ENCODE results near the gene RASSF1.
A peak's percentile ranks its signal among the peaks of the same experiment; 100 is the strongest.

RASSF1 gene

DNA sequence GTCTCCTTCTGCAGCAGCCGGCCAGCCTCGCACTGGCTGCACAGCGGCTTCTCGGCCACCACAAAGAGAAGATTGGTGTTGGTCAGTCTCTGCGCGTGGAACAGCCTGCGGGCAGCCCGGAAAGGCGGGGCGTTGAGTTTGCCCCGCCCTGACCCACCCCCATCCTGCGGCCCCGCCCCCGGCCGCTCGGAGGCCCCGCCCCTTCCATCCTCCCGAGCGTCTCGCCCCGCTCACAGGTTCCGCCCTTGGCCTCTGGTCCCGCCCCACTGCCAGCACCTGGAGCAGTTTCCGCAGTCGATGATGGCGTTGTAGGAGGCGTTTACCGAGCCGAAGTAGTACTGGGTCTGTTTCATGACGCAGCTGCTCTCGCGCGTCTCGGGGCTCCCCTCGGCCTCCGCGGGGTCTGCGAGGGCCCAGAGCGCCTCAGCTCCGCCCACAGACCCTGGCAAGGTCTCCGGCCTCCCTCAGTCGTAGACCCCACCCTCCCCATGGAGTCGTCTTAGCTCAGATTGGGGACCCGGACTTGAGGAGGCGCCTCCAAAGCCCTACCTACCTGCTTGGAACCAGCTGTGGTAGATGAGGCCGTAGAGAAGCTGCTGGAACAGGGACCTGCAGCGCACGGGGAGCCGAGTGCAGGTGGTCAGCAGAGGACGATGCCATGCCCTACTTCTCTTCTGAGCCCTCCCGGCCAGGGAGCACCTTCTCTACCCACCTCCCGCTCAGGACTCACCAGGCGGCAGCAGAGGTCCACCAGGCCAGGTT is 24.6 kb upstream of the RASSF1 start:
- peak; percentile 94 for DNase-seq (ENCODE audit: low spot score)

DNA sequence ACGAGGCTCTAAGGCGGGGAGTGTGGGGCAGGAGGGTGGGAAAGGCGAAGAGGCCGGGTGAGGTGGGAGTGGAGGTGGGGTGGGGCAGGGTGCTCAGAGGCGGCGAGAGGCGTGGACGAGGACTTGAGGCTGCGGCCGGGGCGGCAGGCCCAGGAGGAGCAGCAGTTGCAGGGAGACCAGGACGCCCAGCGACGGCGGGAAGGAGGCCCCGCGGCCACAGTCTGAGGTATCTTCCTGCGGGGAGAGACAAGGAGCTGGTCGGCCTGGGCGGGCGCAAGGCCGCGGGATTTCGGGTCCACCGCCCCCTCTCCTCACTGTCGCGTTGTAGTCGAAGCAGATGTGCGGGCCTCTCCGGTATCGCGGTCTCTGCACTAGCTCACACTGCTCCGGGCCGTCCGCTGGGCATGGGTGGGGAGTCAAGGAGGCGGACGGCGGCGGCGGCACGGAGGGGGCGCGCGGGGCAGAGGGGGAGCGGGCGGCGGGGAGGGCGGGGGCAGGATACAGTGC is 24.0 kb upstream of the RASSF1 start:
- no peak for DNase-seq (ENCODE audit: low spot score)

DNA sequence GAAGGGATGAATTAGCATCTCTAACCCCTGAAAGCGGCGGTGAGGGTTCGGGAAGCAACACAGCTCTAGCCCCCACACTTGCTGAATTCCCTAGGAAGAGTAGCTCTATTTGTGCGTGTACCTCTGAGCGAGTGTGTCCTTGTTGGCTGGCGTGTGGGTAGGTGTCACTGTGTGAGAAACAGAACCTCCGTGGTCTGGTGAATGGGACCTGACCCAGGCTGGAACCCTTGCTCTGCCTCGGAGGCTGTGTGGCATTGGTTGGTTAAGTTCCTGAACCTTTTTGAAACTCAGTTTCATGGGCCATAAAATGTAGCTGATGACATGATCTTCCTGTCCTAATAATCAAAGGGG is 19.1 kb upstream of the RASSF1 start:
- no peak for DNase-seq (ENCODE audit: low spot score)

DNA sequence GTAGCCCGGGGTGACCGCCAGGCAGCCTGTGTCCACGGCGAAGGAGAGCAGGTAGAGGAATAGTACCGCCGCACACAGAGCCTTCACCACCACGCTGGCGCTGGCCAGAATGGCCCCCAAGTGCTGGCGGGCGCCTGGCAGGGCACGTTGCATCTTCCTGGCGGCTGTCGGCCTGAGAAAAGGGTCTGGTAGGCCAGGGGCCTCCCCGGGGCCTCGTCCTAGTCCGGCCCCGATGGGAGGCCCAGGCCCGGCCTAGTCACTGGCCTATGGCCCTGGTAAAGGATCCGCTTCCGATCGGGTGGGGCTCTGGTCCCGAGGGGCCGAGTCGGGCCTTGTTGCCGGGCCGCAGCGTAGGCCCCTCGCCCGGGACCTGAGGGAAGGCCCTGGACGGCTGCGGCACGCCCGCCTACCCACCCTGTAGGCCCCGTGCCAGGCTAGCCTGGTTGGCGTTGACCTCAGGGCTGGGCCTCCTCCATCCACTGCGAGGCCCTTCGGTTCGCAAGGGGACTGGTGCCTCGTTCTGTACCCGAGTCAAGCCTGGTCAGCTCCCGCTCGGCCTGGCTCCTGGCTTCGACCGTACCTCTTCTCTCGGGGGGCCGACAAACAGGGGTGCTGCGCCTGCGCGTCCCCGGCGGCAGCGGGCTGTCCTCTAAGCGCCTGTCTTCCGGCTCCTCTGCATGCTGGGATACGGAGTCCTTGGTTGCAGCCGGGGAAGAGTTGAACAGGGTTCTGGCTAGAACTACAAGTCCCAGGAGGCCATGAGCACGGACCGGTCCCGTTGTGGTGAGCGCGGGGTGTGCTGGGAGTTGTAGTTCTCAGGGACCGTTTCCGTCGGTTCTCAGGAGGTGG is 18.5 kb upstream of the RASSF1 start, which contains the start of gene TMEM115:
TMEM115 (minus strand) TSS at position 611 of the 849 bp plus-strand sequence; CDS start at position 153, 458 bp downstream.
- peak; percentile 97 for DNase-seq (ENCODE audit: low spot score)

DNA sequence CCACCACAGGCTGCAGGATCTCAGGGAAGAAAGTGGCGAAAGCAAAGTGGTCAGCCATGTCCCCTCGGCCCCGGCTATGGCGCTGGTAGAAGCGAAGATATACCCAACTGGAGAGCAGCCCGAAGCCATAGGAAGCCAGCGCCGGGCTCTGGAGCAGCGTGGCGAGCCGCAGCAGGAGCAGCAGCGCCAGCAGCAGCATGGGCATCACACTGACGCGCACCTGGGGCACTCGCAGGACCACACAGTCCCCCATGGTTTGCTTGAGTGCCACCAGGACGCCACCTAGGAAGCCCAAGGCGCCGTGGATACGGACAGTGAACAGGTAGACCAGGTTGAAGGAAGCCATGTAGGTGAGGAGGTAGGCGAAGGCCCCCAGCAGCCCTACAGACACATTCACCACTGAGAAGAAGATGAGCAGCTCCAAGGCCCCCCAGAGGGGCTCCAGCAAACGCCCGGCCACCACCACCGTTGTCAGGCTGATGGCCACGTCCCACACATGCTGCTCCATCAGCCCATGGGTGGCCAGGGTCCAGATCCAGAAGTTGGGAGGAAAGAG is 17.8 kb upstream of the RASSF1 start:
- no peak for DNase-seq (ENCODE audit: low spot score)

DNA sequence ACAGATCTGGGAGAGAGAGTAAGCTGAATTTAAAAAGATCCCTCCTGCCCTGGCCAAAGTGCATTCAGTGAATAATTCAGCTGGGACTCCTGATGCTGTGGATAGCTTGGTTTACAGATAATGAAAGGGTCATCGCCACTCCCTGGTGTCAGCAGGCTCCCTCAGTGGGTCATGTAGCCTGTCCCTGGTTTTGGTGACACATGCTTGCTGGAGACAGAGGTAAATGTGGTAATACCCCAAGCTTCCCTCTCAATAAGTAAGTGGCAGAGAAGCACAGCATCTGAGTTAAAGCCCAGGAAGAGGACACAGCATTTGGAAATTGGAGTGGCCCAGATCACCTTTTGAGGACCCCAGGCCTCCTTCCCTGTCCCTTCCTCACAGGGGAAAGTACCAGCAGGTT is 16.8 kb upstream of the RASSF1 start:
- DNase-seq (ENCODE audit: low spot score), result no peak

DNA sequence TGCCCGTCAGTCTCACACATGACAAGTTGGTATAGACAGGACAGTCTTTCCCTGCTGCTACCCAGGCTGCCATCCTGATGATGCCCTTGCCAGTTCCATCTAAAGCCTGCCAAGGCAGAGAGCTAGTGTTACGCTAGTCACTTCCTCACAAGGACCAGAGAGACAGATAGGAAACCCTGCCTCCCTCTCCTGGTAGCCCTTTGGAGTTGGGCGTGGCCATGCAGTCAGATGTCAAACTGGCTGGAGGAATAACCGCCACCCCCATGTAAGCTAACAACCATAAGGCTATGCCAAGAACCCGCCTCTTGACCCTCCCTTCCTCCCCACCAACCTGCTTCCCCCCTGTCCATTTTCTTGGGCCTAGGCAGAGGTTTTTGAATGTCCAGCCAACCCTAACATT is 15.9 kb upstream of the RASSF1 start:
- DNase-seq (ENCODE audit: low spot score), result no peak

DNA sequence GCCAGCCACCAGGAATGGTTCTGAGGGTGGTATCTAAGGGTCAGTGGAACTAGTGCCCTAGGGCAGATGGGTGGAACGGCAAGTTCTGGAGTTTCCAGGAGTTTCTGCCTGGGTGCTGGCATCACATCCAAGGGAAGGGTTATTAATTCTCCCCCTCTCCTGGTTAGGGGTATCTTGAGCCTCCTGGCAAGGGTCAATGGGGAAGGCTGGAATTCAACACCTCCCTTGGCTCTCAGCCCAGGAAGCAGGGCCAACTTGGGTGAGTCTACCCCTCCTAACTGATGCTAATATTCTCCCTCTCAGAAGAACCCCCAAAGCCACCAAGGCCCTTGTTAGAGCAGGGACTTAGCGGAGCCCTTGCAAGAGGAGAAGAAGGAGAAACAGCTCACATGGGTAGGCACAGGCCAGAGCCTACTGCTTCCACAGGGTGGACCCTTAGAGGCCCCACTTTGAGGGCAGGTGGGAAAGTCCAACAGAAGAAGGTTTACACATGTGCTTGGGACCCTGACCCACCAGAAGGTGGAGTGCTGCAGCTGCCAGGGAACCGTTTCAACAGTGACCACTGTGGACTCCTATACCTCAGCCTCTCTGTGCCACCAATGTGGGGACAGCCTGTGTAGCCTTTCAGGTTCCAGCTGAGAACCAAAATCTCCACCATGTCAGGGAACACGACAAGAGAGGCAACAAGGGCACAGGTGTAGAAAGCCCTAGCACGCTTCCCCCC is 15.4 kb upstream of the RASSF1 start:
- DNase-seq (ENCODE audit: low spot score), result no peak

DNA sequence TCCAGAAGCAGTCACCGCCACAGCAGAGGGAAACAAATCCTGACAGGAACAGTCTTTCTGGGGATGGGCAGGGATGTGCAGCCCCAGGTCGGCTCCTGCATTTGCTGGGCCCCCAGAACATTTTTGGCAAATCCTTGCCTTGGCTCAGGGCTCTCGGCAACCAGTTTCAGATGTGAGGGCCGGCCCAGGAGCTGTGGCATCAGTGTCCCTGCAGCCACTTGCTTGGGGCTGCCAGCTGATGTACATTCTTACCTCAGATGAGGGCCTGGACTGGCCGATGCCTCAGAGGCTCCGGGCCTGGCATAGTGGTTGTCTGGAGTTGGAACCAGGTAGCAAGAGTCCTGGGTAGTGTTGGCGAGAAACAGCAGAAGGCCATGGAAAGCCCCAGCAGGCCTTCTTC is 14.2 kb upstream of the RASSF1 start:
- DNase-seq (ENCODE audit: low spot score), result no peak

DNA sequence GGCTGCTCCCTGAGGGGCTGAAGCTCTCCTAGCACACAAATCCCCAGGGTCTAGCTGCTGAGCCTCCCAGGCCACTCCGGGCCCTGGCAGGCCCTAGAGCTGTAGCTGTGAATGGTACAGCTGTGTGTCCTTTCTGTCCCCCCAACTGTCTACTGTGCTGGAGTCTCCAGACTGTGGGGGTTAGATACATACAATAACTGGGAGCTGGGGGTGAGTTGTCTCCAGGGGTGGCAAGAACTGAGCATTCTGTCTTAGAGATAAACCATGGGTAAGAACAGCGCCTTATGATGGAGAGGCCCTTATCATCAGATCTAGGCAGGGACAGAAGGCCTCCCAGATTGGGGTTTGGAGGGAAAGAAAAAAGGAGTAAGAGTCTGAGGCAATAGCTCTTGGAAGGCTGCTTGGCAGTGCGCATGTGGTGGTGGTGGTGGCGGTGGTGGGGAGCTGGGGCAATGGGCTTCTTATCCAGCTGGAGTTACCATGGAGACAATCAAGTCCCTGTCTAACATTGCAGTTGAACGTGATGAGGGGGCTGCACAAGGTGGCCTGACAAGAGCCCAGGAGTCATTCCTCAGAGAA is 13.6 kb upstream of the RASSF1 start:
- DNase-seq (ENCODE audit: low spot score), result no peak

DNA sequence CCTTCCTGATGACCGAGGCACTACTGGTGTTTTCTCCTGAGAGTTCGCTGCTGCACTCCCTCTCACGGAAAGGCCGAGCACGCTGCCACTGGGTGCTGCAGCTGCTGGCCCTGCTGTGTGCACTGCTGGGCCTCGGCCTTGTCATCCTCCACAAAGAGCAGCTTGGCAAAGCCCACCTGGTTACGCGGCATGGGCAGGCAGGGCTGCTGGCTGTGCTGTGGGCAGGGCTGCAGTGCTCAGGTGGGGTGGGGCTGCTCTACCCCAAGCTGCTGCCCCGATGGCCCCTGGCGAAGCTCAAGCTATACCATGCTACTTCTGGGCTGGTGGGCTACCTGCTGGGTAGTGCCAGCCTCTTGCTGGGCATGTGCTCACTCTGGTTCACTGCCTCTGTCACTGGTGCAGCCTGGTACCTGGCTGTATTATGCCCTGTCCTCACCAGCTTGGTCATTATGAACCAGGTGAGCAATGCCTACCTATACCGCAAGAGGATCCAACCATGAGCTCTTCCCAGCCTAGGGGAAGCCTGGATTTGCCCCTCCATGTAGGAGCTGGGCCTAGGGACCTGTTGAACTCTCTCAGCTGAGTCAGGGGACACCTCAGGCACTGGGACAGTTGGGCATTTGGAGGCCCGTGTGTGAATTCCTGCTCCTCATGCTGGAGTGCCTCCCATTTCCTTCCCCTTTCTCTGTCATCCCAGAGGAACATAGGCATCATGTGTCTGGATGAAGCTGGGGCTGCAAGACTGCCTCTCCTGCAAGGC is 12.8 kb upstream of the RASSF1 start:
- no peak for DNase-seq (ENCODE audit: low spot score)

DNA sequence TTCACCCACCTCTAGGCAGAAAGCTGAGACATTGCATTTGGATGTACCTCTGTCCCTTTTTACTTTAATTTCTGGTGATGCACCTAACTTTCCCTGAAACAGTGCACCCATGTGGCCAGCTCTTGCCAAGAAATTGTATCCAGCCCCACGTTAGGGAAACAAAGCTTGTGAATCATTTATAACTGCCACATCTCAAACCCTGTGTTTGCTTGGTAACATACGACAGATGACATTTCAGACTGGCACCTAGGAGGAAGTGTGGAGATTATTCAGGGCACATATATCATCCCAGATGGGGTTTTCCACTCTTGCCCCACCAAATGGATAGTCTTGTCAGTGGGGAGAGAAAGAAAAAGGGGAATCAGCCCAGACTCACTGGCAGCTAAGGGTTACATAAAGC is 12.1 kb upstream of the RASSF1 start:
- DNase-seq (ENCODE audit: low spot score), result no peak

DNA sequence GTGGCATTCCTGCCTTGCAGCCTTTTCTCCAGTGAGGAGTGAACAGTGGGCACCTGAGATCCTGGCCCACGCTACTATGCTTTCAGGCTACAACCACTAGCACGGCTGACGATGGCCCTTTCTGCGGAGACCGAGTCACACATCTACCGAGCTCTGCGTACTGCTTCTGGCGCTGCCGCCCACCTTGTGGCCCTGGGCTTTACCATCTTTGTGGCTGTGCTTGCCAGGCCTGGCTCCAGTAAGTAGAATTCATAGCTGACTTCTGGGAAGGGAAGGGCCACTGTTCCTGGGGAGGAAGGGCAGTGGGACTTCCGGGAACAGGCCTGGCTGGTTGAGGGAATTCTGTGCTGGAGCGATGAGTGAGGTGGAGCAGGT is 10.7 kb upstream of the RASSF1 start:
- no peak for DNase-seq (ENCODE audit: low spot score)

DNA sequence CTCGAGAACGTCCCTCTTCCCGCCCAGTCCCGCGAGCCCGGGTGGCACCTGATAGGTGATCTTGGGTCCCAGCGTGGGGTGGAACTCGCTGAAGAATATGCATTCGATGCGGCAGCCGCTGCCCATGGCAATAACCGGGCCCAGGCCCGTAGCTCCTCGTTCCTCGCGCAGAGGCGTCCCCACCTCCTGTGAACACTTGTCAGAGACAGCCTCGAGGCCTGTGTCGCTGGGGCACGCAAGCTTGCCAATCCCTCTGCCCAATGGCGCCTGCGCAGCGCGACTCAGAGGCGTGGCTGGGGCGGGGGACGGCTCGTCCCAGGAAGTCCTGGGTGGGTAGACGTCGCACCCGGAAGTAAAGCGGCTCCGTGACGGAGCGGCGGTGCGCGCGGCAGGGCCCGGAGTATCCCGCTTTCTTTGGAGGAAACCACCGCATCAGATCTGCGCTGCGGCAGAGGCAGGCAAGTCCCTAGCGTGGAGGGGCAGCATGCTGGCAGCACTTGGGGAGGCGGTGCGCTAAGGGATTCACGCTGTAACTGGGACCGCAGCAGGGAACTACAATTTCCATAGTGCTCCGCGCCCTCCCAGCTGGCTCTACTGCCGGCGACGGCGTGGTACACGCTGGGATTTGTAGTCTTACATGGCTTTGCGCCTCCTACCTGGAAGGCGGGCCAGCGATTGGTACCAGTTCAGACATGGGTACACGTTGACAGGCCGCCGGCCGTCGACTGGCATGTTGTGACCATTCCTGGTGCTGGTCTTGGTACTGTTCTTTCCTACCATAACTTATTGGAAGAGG is 10.1 kb upstream of the RASSF1 start, which contains the start of the genes CYB561D2 and NPRL2:
CYB561D2 (plus strand) TSS at position 336 of the 796 bp plus-strand sequence. CDS start 572 bp downstream, outside the sequence.
NPRL2 (minus strand) TSS at position 249 of the 796 bp plus-strand sequence; CDS start at position 126, 123 bp downstream.
- DNase-seq (ENCODE audit: low spot score), result peak; percentile 99

DNA sequence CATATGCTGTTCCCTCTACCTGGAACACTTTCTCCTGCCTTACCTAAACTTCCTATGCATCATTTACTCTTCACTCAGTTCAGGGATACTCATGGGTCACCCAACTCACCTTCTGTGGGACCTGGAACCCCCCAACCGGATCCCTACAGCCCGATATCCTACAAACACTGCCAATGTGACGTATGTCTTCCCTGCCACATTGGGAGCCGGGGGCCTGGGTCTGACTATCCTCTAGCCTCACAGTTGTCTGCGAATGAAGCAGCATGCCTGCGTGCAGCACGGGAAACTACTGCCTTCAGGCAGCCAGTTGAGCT is 9.5 kb upstream of the RASSF1 start:
- DNase-seq (ENCODE audit: low spot score), result no peak

DNA sequence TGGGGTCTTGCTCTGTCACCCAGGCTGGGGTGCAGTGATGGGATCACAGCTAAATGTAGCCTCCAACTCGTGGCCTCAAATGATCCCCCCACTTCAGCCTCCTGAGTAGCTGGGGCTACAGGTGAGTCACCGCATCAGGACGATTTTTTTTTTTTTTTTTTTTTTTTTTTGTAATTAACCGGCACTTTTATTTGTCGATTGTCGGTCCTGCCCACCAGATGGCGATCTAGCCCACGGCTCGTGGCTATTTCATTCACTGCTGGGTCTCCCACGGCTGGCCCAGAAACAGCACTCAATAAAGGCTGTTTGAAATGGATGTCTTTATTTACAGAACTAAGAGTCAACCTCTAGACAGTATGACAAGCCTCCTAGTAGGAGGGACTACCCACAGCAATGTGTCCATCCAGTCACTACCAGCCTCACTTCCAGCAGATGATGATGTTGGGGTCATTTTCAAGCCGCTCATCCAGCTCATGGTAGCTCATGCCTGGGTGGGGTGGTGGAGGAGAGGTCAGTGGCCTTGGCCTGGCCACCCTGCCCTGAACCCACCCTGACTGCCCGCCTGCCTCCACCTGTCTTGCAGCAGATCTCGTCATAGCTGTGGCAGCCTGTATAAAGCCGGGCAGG is 6.7 kb upstream of the RASSF1 start:
- DNase-seq (ENCODE audit: low spot score), result peak; percentile 85

DNA sequence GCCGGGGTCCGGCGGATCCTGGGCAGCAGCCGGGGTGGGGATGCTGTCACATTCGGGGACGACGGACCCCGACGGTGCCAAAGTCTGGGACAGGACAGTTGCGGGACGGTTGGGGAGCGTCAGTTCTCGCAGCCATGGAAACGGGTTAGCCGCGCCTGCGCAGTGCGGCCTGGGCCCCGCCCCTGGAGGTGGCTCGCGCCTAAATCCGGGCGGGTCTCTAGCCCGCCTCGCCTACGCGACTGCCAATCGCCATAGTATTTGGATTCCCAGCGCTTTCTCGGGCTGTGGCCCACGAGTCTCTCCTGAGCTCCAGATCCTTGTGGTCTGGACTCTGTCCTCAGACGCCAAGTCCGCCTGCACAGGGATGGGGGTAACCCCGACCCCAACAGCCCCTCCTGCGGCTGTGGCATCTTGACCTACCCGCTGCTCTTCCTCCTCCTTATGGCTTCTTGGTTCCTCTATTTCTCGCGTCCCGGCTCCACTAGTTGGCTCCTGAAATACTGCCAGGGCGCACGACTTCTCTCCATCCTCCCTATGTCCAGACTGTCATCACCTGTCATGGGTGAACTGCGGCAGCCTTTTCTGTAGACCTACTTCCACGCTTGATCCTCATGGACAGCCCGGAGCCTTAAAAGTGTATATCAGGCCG is 5.1 kb upstream of the RASSF1 start, which contains the start of gene ZMYND10:
ZMYND10 (minus strand) TSS at position 147 of the 649 bp plus-strand sequence. CDS start 153 bp downstream, outside the sequence.
- peak; percentile 80 for DNase-seq (ENCODE audit: low spot score)

DNA sequence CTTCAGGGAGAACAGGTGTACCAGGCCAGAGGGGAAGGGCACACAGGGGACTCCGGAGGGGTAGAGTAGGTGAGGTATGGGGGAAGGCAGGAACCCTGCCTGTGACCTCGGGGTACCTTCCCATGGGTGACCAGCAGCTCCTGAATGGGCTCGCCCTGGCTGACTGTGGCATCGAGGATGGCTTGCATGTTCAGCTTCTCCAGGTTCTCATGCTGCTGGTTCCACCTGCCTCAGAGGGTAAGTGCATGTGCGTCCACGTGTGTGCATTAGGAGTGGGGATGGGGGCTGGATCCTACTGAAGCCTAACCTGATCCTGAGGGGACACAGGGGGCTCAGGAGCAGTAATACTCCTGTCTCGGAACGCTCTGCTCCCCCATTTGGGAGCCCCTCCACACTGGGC is 4.4 kb upstream of the RASSF1 start:
- DNase-seq (ENCODE audit: low spot score), result no peak
